NT2/D1 (cell line): Measurements from ENCODE around the gene CD22.

ENCODE experiments used
- SUZ12 ChIP-seq: IDR thresholded peaks from 2 replicates; pipeline ENCODE4 v1.6.1; 2011; ENCODE audit not compliant: insufficient read length, insufficient read depth; ENCODE audit errors: extremely low read depth
- YY1 ChIP-seq: IDR thresholded peaks from 2 replicates; pipeline ENCODE4 v1.6.1; 2011; ENCODE audit not compliant: insufficient read length, insufficient read depth

DNA sequence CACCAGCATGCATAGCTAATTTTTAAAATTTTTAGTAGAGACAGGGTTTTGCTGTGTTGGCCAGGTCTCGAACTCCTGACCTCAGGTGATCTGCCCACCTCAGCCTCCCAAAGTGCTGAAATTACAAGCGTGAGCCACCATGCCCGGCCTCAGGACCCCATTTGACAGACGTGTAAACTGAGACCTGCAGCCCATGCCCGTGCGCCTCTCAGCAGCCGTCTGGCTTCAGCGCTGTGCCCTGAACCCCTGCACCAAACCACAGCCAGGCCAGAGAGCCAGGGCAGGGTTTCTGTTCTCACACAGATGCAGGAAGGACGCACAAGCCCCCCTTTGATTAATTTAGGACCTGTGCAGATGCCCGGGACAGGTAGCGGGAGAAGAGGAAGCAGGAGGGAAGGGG is 11.4 kb downstream of the CD22 start:
- TF ChIP-seq SUZ12 (no peak), YY1 (no peak)
